Upper lobe of right lung (tissue), 1 donor: ENCODE data around the gene KCNC1. TPM values are rescaled to one million over a fixed set of nuclear protein-coding genes. Genes with fewer than 3 reads are reported as not detected.

Experiments
- ATAC-seq: fragments of 200-7000 bp; cut with Tn5 transposase; one replicate; pipeline ENCODE4 v1.9.1; 2020; ENCODE audit warnings: mild to moderate bottlenecking, moderate library complexity
- DNase-seq: peaks from one replicate; pipeline ENCODE4 v3.0.0-alpha.2; 2020
- H3K27ac ChIP-seq: fragments of 200-600 bp; one replicate; pipeline ENCODE4 v1.8.0; 2022
- H3K27me3 ChIP-seq: fragments of 200-600 bp; one replicate; pipeline ENCODE4 v1.8.0; 2022; ENCODE audit warnings: mild to moderate bottlenecking
- H3K36me3 ChIP-seq: fragments of 200-600 bp; one replicate; pipeline ENCODE4 v1.8.0; 2022
- H3K4me1 ChIP-seq: fragments of 200-600 bp; one replicate; pipeline ENCODE4 v1.8.0; 2022
- H3K4me3 ChIP-seq: fragments of 200-600 bp; one replicate; pipeline ENCODE4 v1.8.0; 2022; ENCODE audit warnings: mild to moderate bottlenecking
- H3K9me3 ChIP-seq: fragments of 200-600 bp; one replicate; pipeline ENCODE4 v1.8.0; 2022
- intact Hi-C: fragments of 100-400 bp; cut with DNase I; formaldehyde crosslinking; loops from one replicate; pipeline ENCODE4 v1.11.0; 2022
- total RNA-seq: library from RNA; stranded (reverse); fragmentation: NEBNext Ultra II Directional; extraction: Animal tissue kit (Norgen Biotek cat#: 25700); gene quantifications from one replicate; pipeline ENCODE4 v1.2.1, GENCODE V29; 2021
- TF ChIP-seq, protein P1 (sequence below): fragments of 200-600 bp; IDR thresholded peaks from one replicate; pipeline ENCODE4 v1.8.0; 2022; ENCODE audit warnings: antibody characterized with exemption
- donor health status: DM: no; HTN: yes; CAD: no; lungs with severe emphysema.

KCNC1 gene
- total RNA-seq, 1 donor from 2014 or later = not detected

DNA sequence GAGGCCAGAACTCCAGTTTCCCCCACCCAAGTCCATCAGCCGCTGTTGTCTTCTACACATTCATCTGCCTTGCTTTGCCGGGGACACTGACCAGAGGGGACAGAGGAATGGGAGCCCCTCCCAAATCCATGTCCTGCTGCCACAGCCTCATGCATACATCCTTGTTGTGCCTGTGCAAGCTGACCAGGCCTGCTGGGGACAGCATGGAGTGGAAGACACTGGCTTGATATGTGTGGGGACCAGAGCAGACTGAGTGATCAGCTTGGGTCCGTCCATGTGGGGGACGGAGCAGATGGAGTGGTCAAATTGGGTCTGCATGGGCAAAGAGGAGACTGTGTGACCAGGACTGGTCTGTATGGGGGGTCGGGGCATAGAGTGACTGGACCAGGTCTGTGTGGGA lies 43.8 kb downstream of the KCNC1 start:
- ATAC-seq (no peak), DNase-seq (no peak)
- TF ChIP-seq, protein P1, sequence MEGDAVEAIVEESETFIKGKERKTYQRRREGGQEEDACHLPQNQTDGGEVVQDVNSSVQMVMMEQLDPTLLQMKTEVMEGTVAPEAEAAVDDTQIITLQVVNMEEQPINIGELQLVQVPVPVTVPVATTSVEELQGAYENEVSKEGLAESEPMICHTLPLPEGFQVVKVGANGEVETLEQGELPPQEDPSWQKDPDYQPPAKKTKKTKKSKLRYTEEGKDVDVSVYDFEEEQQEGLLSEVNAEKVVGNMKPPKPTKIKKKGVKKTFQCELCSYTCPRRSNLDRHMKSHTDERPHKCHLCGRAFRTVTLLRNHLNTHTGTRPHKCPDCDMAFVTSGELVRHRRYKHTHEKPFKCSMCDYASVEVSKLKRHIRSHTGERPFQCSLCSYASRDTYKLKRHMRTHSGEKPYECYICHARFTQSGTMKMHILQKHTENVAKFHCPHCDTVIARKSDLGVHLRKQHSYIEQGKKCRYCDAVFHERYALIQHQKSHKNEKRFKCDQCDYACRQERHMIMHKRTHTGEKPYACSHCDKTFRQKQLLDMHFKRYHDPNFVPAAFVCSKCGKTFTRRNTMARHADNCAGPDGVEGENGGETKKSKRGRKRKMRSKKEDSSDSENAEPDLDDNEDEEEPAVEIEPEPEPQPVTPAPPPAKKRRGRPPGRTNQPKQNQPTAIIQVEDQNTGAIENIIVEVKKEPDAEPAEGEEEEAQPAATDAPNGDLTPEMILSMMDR = no peak
- Histone ChIP-seq H3K4me1 (no peaks in the 10 kb centered on the region), H3K4me3 (no peak overlapping the region), H3K9me3 (no peaks in the 10 kb centered on the region), H3K27ac (no peak overlapping the region), H3K36me3 (no peaks in the 10 kb centered on the region), H3K27me3 (no peaks in the 10 kb centered on the region)
- intact Hi-C loops = no loop called here

DNA sequence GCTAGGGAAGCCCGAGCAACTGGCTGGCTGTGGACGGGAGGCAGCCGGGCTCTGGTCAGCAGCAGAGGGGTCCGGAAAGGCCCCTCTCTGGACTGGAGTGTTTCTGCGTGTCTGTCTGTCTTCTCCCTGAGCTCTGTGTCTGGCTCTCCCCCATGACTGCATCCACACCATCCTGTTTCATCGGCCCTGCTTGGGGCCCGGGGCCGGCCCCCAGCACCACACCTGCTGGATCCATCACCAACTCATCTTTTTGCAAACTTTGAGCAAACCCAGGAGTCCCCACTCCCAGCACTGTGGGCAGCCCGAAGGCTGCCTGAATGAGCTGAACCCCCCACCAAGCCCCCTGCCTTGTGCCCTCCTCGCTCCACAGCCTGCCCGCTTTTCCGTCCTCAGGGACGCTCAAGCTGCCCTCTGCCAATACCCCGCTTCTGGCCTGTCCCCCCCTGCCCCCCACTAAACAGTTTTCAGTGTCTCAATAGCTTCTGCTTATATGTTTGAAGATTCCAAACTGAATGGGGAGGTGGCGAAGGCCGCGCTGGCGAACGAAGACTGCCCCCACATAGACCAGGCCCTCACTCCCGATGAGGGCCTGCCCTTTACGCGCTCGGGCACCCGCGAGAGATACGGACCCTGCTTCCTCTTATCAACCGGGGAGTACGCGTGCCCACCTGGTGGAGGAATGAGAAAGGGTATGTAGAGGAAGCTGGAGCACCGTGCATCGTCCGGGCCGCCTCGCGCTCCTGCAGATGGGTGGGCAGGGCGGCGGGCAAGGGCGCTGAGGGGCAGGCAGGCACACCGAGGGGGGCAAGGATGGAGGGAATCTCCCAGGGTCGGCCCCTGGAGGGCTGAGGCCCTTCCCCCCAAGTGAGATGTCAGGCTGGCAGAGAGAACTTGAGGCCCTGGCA lies 44.6 kb downstream of the KCNC1 start:
- intact Hi-C loops = no loop called here
- ATAC-seq = no peak
- H3K4me1 ChIP-seq = no peaks in the 10 kb centered on the region
- no peaks in the 10 kb centered on the region for H3K36me3 ChIP-seq
- TF ChIP-seq, protein P1 = no peak
- no peak for DNase-seq
- H3K4me3 ChIP-seq = no peak overlapping the region
- H3K27me3 ChIP-seq = no peaks in the 10 kb centered on the region
- H3K27ac ChIP-seq = no peak overlapping the region
- no peaks in the 10 kb centered on the region for H3K9me3 ChIP-seq

DNA sequence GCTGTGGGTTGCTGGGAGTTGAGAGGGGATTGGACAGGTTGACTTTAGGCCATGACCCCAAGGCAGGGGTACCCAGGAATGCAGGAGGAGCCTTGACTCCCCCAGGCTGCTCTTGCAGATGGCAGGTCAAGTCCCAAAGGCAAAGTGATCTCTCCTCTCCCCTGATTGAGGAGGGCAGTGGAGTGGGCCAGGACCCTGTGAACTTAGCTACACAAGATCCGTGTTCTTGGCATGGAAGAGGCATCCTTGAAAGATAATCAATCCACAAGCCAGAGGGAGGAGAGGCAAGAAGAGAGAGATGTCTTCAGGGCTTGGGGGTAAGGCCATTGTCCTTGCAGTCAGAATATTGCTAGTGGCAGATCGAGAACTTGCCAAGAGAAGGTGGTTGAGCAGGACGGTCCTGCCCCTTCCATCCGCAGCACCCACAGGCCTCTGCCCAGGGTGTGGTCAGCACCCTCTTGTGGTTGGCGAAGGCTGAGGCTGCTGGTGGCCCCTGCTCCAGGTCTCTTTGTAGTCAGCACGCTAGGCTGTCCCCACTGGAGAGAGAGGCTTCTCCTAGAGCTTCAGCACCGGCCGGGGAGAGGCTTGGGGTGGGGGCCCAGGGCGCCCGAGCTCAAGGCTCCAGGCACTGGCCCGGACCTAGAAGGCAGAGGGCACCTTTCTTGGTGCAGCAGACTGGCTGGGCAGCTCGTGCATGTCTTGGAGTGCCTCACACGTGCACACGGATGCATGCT lies 45.4 kb downstream of the KCNC1 start:
- no peaks in the 10 kb centered on the region for H3K36me3 ChIP-seq
- H3K9me3 ChIP-seq = no peaks in the 10 kb centered on the region
- intact Hi-C loops = no loop called here
- DNase-seq (no peak), ATAC-seq (no peak)
- H3K27ac ChIP-seq = no peak overlapping the region
- no peak overlapping the region for H3K4me3 ChIP-seq
- H3K27me3 ChIP-seq = no peaks in the 10 kb centered on the region
- TF ChIP-seq, protein P1 = no peak
- no peaks in the 10 kb centered on the region for H3K4me1 ChIP-seq

DNA sequence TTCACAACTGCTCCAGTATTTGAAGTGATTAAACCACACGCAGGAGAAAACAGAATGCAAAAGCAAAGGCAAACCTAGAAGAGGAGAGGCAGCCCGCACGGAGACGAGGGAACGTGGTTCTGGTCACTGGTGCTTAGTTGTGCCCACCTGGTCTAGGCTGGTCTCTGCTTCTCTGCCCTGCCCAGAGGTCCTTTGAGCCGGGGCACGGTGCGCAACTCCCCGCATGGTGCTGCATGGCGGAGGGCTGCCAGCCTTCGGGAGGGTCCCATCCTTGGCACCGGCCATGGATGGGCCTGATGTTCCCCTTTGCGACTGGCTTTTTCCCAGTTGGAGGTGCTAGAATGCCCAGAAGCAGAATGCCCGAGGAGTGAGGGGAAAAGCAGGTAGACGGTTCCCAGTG lies 46.1 kb downstream of the KCNC1 start:
- DNase-seq (no peak), ATAC-seq (no peak)
- Histone ChIP-seq H3K27ac (no peak overlapping the region), H3K4me1 (no peaks in the 10 kb centered on the region), H3K36me3 (no peaks in the 10 kb centered on the region), H3K9me3 (no peaks in the 10 kb centered on the region), H3K4me3 (no peak overlapping the region), H3K27me3 (no peaks in the 10 kb centered on the region)
- intact Hi-C loops = no loop called here
- TF ChIP-seq, protein P1 = no peak

DNA sequence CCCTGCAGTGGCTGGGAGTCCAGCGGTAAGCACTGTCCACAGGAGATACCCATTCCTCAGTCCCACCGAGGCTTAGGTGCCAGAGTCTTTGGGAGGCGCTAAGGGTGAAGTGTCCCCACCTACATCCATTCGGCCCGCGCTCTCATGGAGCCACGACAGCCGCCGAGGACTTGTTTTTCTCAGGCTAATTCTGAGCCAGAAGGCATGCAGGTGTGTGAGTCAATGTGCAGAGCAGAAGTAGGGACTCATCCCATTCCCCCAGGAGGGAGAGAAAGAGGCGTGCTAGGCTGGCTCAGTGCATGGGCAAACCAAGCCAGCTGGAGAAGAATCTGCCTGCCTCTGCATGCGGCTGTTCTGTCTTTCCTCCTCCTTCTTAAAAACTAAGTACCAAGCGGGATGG lies 46.6 kb downstream of the KCNC1 start:
- TF ChIP-seq, protein P1 = no peak
- Histone ChIP-seq H3K4me1 (no peaks in the 10 kb centered on the region), H3K9me3 (no peaks in the 10 kb centered on the region), H3K27me3 (no peaks in the 10 kb centered on the region), H3K27ac (no peak overlapping the region), H3K4me3 (no peak overlapping the region), H3K36me3 (no peaks in the 10 kb centered on the region)
- ATAC-seq = no peak
- intact Hi-C loops = no loop called here
- no peak for DNase-seq
